ENCODE data around the gene ZNF385D. TPM values are rescaled to one million over a fixed set of nuclear protein-coding genes. Genes with fewer than 3 reads are reported as not detected.

Gene ZNF385D
- total RNA-seq, 1 donor from 2014 or later, result 28.5 TPM

DNA sequence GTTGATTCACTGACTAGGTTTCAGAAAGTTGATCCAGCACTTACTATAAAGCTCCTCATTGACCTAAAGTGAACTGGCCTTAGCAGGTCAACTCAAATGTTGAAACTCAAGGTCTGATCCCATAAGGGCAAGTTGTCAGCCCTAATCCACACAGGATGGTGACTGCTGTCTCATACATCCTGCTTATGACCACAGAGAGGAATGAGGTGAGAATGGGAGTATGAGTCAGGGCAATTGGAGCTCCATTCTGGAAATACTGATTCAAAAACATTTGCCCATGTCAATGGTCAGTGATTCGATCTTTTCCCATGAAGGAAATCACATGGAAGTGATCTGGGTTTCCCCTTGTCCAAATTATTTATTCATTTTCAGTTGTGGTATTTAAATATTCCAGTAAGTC lies 78.7 kb downstream of the ZNF385D start:
- DNase-seq (ENCODE audit: low spot score), result no peak

- no peak for DNase-seq (ENCODE audit: low spot score)
Measured at GRCh38 chr3:21670386-21670785, 80.6 kb downstream of the ZNF385D start.

DNA sequence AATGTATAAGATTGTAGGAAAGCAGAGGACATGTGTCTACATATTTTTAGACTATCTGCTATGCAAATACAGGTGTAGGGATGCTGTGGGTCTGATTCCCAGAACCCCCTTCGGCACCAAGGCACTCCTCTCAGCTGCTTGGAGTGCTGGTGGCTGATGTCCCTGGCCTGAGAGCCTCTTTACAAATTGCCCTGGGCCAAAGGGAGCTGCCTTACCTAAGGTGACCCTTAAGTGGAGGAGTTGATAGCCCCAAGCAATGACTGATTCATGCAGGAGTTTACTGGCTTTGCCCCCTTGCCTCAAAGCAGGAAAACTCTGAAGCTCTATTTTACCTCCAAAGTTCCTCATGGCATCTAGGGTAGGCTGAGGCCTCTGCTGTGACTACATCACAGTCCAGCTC lies 83.0 kb downstream of the ZNF385D start:
- no peak for DNase-seq (ENCODE audit: low spot score)

DNA sequence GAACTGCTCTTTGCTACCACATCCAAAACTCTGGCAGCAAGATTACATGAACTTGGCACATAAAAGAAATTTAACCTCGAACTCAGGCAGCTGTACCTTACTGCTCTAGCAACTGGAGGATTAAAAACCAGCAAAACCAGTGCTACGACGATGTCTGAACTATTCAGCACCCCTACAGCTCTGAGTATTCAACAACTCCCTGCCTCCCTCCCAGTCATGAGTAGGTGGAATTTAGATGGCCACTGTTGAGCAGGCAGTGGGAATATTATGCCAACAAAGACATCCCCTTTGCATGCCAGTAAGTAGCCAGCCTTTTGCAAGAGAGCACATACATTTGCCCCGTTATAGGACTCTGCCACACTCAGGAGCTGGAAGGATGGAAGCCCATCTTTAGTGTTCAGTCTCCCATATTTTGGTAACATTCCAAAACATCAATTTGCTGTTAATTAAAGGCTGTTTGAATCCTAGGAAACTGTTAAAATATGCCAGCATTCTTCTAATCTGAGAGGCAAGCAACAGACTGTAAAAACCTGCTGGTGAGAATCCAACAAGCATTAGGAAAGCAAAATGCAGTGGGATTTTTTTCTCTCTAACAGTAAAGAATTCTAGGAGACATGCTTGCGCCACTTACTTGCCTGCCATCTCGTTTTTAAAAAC lies 85.4 kb downstream of the ZNF385D start:
- no peak for DNase-seq (ENCODE audit: low spot score)

GRCh38 chr3:21664996-21665395 lies 86.0 kb downstream of the ZNF385D start:
- DNase-seq (ENCODE audit: low spot score), result no peak

- no peak for DNase-seq (ENCODE audit: low spot score)
Measured at GRCh38 chr3:21662403-21662802, 88.6 kb downstream of the ZNF385D start.

DNA sequence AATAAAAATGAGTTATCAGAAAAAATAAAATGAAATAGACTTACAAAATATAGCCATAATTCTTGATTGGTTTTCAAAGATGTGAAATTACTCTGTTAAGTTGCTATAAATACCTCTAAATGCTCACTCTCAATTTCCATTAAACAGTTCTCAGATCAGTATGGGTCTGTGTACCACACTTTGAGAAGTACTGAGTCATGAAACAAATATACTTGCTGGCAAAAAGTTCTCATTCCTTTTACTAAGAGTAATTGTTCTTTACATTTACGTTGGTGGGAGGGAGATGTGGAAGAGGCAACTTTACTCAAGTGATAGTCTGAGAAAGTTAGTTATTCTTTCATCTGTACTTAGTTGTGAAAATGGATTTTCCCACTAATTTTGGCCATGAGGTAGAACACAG lies 96.3 kb downstream of the ZNF385D start:
- no peak for DNase-seq (ENCODE audit: low spot score)

GRCh38 chr3:21654241-21654640 lies 96.8 kb downstream of the ZNF385D start:
- DNase-seq (ENCODE audit: low spot score), result no peak

DNA sequence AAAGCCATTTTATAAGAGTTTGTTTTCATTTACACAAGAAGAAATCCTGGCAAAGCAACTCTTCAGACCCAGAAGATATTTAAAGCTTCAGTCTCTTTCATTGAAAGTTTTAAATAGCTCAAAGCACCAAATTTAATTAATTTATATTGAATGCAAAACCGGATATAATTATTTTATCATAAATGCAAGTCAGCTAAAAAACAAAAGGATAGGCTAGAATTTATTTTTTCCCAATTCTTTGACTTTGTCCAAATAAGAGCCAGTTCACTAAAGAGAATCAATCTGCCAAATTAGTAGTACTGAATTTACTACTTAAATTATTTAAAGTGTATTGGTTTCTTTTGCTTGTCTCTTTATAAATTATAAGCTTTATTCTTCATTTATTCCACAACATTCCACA lies 101.5 kb downstream of the ZNF385D start:
- DNase-seq (ENCODE audit: low spot score), result no peak

GRCh38 chr3:21647961-21648360 lies 103.0 kb downstream of the ZNF385D start:
- DNase-seq (ENCODE audit: low spot score), result no peak

DNA sequence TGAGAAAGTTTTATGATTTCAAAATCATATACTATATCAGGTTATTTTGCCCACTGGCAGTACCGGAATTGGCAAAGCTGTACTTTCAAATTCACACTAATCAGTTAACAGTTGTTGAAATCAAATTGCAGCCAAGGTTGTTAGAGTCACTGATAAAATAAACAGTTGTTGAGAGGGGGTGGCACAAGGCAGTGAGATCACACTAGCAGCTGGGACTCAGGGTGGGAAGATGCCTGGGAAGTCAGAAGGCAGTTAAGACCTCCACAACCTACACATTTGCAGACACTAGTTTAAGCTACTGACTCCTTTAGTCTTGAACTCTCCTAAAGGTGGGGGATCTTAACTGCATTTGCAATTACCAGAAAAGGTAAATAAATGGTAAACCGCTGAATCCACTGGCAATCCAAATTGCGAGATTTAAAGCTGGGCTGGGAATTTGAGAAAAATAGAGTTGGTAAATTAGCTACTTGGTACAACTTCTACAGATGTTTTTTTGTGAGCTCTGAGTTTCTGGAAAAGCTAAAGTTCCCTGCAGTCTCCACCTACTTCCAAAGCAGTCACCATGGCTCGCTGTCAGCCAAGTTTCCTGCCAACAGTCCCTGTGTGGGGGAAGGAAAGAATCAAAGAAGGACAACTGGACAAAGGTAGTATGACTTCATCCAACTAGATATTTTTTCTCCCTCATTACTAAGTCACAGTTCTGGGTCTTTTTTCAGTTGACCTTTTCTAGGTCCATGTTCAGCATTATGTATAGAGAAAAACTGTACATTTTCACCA lies 105.7 kb downstream of the ZNF385D start:
- DNase-seq (ENCODE audit: low spot score), result no peak

DNA sequence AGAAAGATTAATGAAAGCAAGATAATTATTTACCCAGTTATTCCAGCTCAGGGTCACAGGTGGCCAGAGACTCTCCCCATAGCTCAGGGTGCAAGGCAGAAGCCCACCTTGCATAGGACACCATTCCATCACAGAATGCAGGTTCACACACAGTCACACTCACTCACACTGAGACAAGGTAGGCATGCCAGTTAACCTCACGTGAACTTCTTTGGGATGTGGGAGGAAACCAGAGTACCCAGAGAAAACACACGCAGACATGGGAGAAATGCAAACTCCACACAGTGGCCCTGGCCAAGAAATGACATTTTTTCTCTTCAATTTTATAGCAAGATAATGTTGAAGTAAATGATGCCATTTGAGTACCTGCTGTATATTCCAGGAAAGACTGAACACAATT lies 106.7 kb downstream of the ZNF385D start:
- DNase-seq (ENCODE audit: low spot score), result no peak

- DNase-seq (ENCODE audit: low spot score), result no peak
Measured at GRCh38 chr3:21643752-21644151, 107.3 kb downstream of the ZNF385D start.

DNA sequence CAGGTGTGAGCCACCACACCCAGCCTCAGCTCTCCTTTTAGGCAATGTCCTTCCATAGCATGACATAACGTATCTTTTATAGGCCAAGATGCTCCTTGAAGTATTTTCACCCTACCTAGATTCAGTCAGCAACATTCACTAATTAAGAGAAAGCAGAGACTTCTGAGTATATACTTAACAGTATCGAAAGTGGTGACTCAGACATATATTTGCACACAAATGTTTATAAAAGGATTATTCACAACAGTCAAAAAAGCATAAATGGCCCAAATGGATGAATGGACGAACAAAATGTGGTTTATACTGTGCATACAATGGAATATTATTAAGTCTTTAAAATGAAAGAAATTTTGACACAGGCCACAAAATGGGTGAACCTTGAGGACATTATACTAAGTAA lies 108.6 kb downstream of the ZNF385D start:
- no peak for DNase-seq (ENCODE audit: low spot score)

- no peak for DNase-seq (ENCODE audit: low spot score)
Measured at GRCh38 chr3:21641959-21642358, 109.1 kb downstream of the ZNF385D start.

GRCh38 chr3:21638488-21638887 lies 112.5 kb downstream of the ZNF385D start:
- no peak for DNase-seq (ENCODE audit: low spot score)

DNA sequence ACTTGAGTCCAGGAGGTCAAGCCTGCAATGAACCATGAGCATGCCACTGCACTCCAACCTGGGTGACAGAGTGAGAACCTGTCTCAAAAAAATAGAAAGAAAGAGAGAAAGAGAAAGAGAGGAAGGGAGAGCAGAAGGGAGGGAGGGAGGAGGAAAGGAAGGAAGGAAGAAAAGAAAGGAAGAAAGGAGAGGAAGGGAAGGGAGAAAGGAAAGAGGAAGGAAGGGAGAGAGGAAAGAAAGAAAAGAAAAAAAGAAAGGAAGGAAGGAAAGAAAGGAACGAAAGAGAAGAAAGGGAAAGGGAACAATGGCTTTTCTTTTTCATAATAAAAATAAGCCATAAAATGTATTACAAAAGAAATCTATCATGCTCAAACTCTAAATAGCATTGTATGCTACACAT lies 116.9 kb downstream of the ZNF385D start:
- no peak for DNase-seq (ENCODE audit: low spot score)

- no peak for DNase-seq (ENCODE audit: low spot score)
Measured at GRCh38 chr3:21624524-21624923, 126.5 kb downstream of the ZNF385D start.

- no peak for DNase-seq (ENCODE audit: low spot score)
Measured at GRCh38 chr3:21621181-21621651, 129.8 kb downstream of the ZNF385D start.

DNA sequence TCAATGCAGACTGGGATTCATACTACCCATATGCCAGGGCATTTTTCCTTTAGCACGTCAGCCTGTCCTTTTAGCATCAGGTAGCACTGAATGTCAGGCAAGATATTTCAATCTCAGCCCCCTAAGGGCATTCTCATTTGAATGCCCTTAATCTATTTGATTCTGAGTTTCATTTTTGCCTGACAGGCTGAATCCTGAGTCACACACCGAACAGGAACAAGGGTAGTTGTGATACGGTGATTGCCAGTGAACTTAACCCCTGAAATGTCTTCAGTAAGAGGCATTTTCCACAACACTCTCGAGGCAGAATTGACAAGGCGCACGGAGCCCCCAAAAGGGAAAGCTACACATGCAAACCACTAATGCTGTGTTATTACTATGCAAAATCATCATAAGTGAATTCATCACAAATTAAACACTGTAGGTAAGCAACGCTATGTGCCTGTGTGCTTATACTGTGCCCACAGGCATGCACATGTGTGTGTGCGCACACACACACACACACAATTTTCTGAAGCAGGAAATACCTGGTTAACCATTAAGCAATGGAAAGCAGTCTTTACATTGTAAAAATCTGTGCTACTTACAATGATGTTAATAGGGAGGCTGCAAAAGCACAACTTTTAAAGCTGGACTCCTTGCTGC lies 130.4 kb downstream of the ZNF385D start:
- no peak for DNase-seq (ENCODE audit: low spot score)

- no peak for DNase-seq (ENCODE audit: low spot score)
Measured at GRCh38 chr3:21618695-21619094, 132.3 kb downstream of the ZNF385D start.

- no peak for DNase-seq (ENCODE audit: low spot score)
Measured at GRCh38 chr3:21613372-21614070, 137.5 kb downstream of the ZNF385D start.

Measured in ureter (tissue), 1 donor.